B cell (primary cell): ENCODE results near the gene PARD6G. TPM values are rescaled to one million over a fixed set of nuclear protein-coding genes. Genes with fewer than 3 reads are reported as not detected.

ENCODE experiments used
- ATAC-seq: fragments of 200-7000 bp; cut with Tn5 transposase; one replicate; pipeline ENCODE4 v1.10.0; 2021; ENCODE audit warnings: low read depth, mild to moderate bottlenecking, moderate number of reproducible peaks, moderate library complexity
- CTCF ChIA-PET: fragments of 350-600 bp; sonication (Branson Sonifier 250); formaldehyde crosslinking; loops from one replicate; lab custom pipeline; 2021; ENCODE audit warnings: antibody characterized with exemption, inconsistent platforms; lab: Charles Lee
- POLR2A ChIA-PET: fragments of 350-600 bp; sonication (Branson Sonifier 250); formaldehyde crosslinking; loops from one replicate; lab custom pipeline; 2021; ENCODE audit warnings: antibody characterized with exemption; lab: Charles Lee
- DNase-seq: peaks from one replicate; pipeline ENCODE4 v3.0.0; 2013
- H2AFZ ChIP-seq: 2 replicates; pipeline ENCODE4 v1.6.1; 2012; ENCODE audit warnings: mild to moderate bottlenecking, low read depth, low read length; ENCODE audit not compliant: insufficient read depth, poor library complexity, severe bottlenecking
- H3K27ac ChIP-seq, 2 donors: 1 replicate in 1 of 2; 2 replicates in 1 of 2; pipeline ENCODE4 v1.5.1; 2012 to 2013; ENCODE audit warnings: low read length in 2 of 2, mild to moderate bottlenecking in 2 of 2, moderate library complexity in 1 of 2
- H3K27me3 ChIP-seq, 4 experiments: fragments of 200-600 bp in 1 of 4; sonication (generic) in 1 of 4; replicated peaks in 1 of 4; 1 replicate in 2 of 4; 2 replicates in 2 of 4; pipeline versions ENCODE4 v1.6.1 to v1.7.0; 2013 to 2016; ENCODE audit warnings: low read length in 3 of 4, mild to moderate bottlenecking in 2 of 4, mixed read lengths in 1 of 4, moderate library complexity in 1 of 4; ENCODE audit not compliant: insufficient read depth in 4 of 4, control insufficient read depth in 3 of 4; ENCODE audit errors: control extremely low read depth in 1 of 4
- H3K36me3 ChIP-seq, 2 experiments: replicated peaks in 1 of 2; 1 replicate in 1 of 2; 2 replicates in 1 of 2; pipeline versions ENCODE4 v1.6.1 to v1.7.1; 2013; ENCODE audit warnings: low read length in 1 of 2; ENCODE audit not compliant: insufficient read depth in 2 of 2, control insufficient read depth in 1 of 2; ENCODE audit errors: control extremely low read depth in 1 of 2, extremely low read depth in 1 of 2
- H3K4me1 ChIP-seq, 2 donors: fragments of 200-600 bp in 1 of 2; sonication (generic) in 1 of 2; 1 replicate in 1 of 2; 2 replicates in 1 of 2; pipeline versions ENCODE4 v1.5.1 to v1.6.1; 2013 to 2017; ENCODE audit warnings: low read length in 2 of 2; ENCODE audit not compliant: control insufficient read depth in 2 of 2, insufficient read depth in 2 of 2
- H3K4me2 ChIP-seq: replicated peaks from 2 replicates; pipeline ENCODE3; 2012; ENCODE audit warnings: mild to moderate bottlenecking, low read depth, low read length; ENCODE audit not compliant: poor library complexity, severe bottlenecking
- H3K4me3 ChIP-seq, 5 experiments: fragments of 200-600 bp in 1 of 5; sonication (generic) in 1 of 5; 1 replicate in 3 of 5; 2 replicates in 2 of 5; pipeline versions ENCODE4 v1.5.1 to v1.7.0; 2011 to 2016; ENCODE audit warnings: low read length in 4 of 5, mild to moderate bottlenecking in 4 of 5, low read depth in 2 of 5, control low read depth in 1 of 5, moderate library complexity in 1 of 5; ENCODE audit not compliant: insufficient read depth in 1 of 5; ENCODE audit errors: control extremely low read depth in 1 of 5, extremely low read depth in 1 of 5
- H3K79me2 ChIP-seq: fragments of 200-600 bp; sonication (generic); one replicate; pipeline ENCODE4 v1.6.0; 2016; ENCODE audit warnings: low read length; ENCODE audit not compliant: control insufficient read depth, insufficient read depth
- H3K9ac ChIP-seq: fragments of 200-600 bp; sonication (generic); 2 replicates; pipeline ENCODE4 v1.6.1; 2017; ENCODE audit warnings: mild to moderate bottlenecking, low read length, moderate library complexity
- H3K9me3 ChIP-seq, 3 donors: one replicate each; pipeline versions ENCODE4 v1.6.1 to v1.7.1; 2013; ENCODE audit warnings: low read length in 2 of 3; ENCODE audit not compliant: control insufficient read depth in 2 of 3, insufficient read depth in 1 of 3; ENCODE audit errors: control extremely low read depth in 1 of 3
- H4K20me1 ChIP-seq: 2 replicates; pipeline ENCODE4 v1.6.0; 2012; ENCODE audit warnings: mild to moderate bottlenecking, low read length; ENCODE audit not compliant: insufficient read depth, control insufficient read depth, poor library complexity, severe bottlenecking
- H3K27ac Mint-ChIP-seq: one replicate; pipeline ENCODE4 v1.8.0; 2021; ENCODE audit warnings: mixed read lengths
- H3K27me3 Mint-ChIP-seq: one replicate; pipeline ENCODE4 v1.8.0; 2021; ENCODE audit warnings: mixed read lengths
- H3K4me1 Mint-ChIP-seq: one replicate; pipeline ENCODE4 v1.8.0; 2021; ENCODE audit warnings: mixed read lengths
- H3K4me3 Mint-ChIP-seq: one replicate; pipeline ENCODE4 v1.8.0; 2021; ENCODE audit warnings: mixed read lengths
- H3K9me3 Mint-ChIP-seq: one replicate; pipeline ENCODE4 v1.8.0; 2022; ENCODE audit warnings: mixed read lengths; ENCODE audit not compliant: insufficient read depth
- CTCF ChIP-seq: fragments of 200-600 bp; IDR thresholded peaks from one replicate; pipeline ENCODE4 v1.8.0; 2022; ENCODE audit warnings: antibody characterized with exemption, mild to moderate bottlenecking
- EZH2 ChIP-seq: IDR thresholded peaks from 2 replicates; pipeline ENCODE4 v1.6.1; 2012; ENCODE audit warnings: borderline replicate concordance, low read depth, mild to moderate bottlenecking, moderate library complexity, low read length; ENCODE audit not compliant: insufficient read depth, poor library complexity, severe bottlenecking
- WGBS: methylation state at CpG from one replicate; pipeline ENCODE4 v1.1.5; 2013; ENCODE audit warnings: missing lambda C conversion rate; ENCODE audit not compliant: insufficient coverage; 5-methylcytosine and 5-hydroxymethylcytosine counted together
- intact Hi-C: fragments of 100-400 bp; cut with micrococcal nuclease; formaldehyde crosslinking; loops from one replicate; pipeline ENCODE4 v1.10.0; 2022
- polyA plus RNA-seq: library from polyadenylated mRNA; depleted of rRNA; stranded (reverse); fragments of >200 nt; gene quantifications from 2 replicates; pipeline ENCODE4 v1.2.3, GENCODE V29; 2012
- total RNA-seq, 2 donors: library from RNA; stranded (reverse); fragments of 120-200 nt in 1 of 2; gene quantifications; 1 replicate in 1 of 2; 2 replicates in 1 of 2; pipeline versions ENCODE4 v1.2.3 to v1.2.4, GENCODE V29; 2013 to 2022

Gene PARD6G
- total and polyA plus RNA-seq, 2 donors (not counting 1 experiment from before 2014, with no cell fraction given) = not detected

- TF ChIP-seq CTCF (no peak), EZH2 (no peak)
- H3K27ac Mint-ChIP-seq = no peak overlapping the region
- DNase-seq (no peak), ATAC-seq (no peak)
- no peak overlapping the region for H3K4me2 ChIP-seq
- peaks cover 0 to 3% (median 0%) of the 10 kb centered on the region in 3 donors for H3K9me3 ChIP-seq
- H3K4me3 Mint-ChIP-seq = no peak overlapping the region
- H3K4me1 ChIP-seq = no peaks in the 10 kb centered on the region
- H3K9ac ChIP-seq = no peak overlapping the region
- no peak overlapping the region for H3K4me3 ChIP-seq
- no peaks in the 10 kb centered on the region for H3K36me3 ChIP-seq
- no peak overlapping the region for H3K27ac ChIP-seq
- WGBS = 68% methylated on average over 3 of the region's 5 CpGs
- no peaks in the 10 kb centered on the region for H4K20me1 ChIP-seq
- H3K27me3 ChIP-seq = peaks cover 0 to 2% (median 0%) of the 10 kb centered on the region in 4 experiments
- no peaks in the 10 kb centered on the region for H3K4me1 Mint-ChIP-seq
- ChIA-PET POLR2A (no interaction called here), CTCF (no interaction called here)
- H3K79me2 ChIP-seq = no peaks in the 10 kb centered on the region
- H3K27me3 Mint-ChIP-seq = peaks cover 10% of the 10 kb centered on the region
- H2AFZ ChIP-seq = no peak overlapping the region
- H3K9me3 Mint-ChIP-seq = no peaks in the 10 kb centered on the region
- intact Hi-C loops = no loop called here
Observed at GRCh38 chr18:80227472-80227871, 19.8 kb downstream of the PARD6G start.

DNA sequence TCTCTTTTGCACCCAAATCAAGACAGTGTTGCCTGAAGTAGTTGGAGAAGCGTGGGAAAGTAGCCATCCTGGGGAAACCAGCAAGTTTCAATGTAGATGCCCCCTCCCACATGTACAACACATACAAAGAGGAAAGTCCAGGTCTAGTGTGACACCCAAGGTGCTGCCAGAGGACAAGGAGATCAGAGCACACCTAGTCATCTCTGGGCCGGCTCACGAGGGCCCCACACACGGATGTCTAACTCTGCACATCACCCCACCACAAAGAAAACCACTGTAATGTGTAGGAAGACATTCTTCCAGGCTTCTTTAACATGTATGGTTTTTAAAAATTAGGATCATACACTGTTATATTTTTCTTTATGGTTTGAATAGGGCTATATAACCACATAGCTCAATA, 21.6 kb downstream of the PARD6G start:
- WGBS = no CpG with 5 or more reads among the region's 4 CpGs
- Histone ChIP-seq H3K27ac (no peak overlapping the region), H3K9ac (no peak overlapping the region), H3K27me3 (peaks cover 0 to 2% (median 0%) of the 10 kb centered on the region in 4 experiments), H4K20me1 (no peaks in the 10 kb centered on the region), H3K4me3 (no peak overlapping the region), H3K9me3 (peaks cover 0 to 2% (median 0%) of the 10 kb centered on the region in 3 donors), H3K4me2 (no peak overlapping the region), H2AFZ (no peak overlapping the region), H3K79me2 (no peaks in the 10 kb centered on the region), H3K4me1 (no peaks in the 10 kb centered on the region), H3K36me3 (no peaks in the 10 kb centered on the region)
- Mint-ChIP-seq H3K4me1 (no peaks in the 10 kb centered on the region), H3K4me3 (no peak overlapping the region), H3K27ac (no peak overlapping the region), H3K27me3 (peaks cover 15% of the 10 kb centered on the region), H3K9me3 (no peaks in the 10 kb centered on the region)
- no peak for TF ChIP-seq EZH2
- no peak for TF ChIP-seq CTCF
- POLR2A ChIA-PET = no interaction called here
- intact Hi-C loops = no loop called here
- ATAC-seq (no peak), DNase-seq (no peak)
- CTCF ChIA-PET = no interaction called here
